H1 (cell line): ENCODE results near the gene PLXNB1. TPM values are rescaled to one million over a fixed set of nuclear protein-coding genes. Genes with fewer than 3 reads are reported as not detected.

Experiments
- MAX ChIP-seq: IDR thresholded peaks from 2 replicates; pipeline ENCODE4 v1.6.1; 2012; ENCODE audit warnings: inconsistent platforms
- polyA plus RNA-seq, 7 experiments: library from polyadenylated mRNA; depleted of rRNA in 3 of 7; stranded (reverse) in 5 of 7; unstranded in 2 of 7; fragments of >200 nt in 5 of 7; fragments of 200-250 nt in 2 of 7; gene quantifications; 1 replicate in 5 of 7; 2 replicates in 1 of 7; 4 replicates in 1 of 7; pipeline versions ENCODE4 v1.2.1 to v1.2.3, GENCODE V29; 2011 to 2013; ENCODE audit warnings: missing spikeins in 2 of 7, mixed read lengths in 2 of 7
- total RNA-seq: library from RNA; stranded (reverse); fragmentation: NEBNext Ultra II Directional; extraction: Animal tissue kit (Norgen Biotek cat#: 25700); gene quantifications from 2 replicates; pipeline ENCODE4 v1.2.1, GENCODE V29; 2021

Gene PLXNB1
- total and polyA plus RNA-seq, 2 of the 8 experiments (the other 6 are each of a cell fraction or from before 2014, with no cell fraction given): 109 to 114 TPM

GRCh38 chr3:48420561-48420960 lies 9.3 kb downstream of the PLXNB1 start (continued):
- TF ChIP-seq MAX: no peak
